AG20443 (cell line): ENCODE results near the gene MUC12.
"Not testable (repeated sequence)": the region's sequence is repeated elsewhere in the genome, so short reads cannot be mapped to it uniquely, and the experiment has no call there.

Experiments used
- DNase-seq: peaks from one replicate; pipeline ENCODE4 v3.0.0; 2012; ENCODE audit warnings: low spot score, mixed read lengths

Gene MUC12

DNA sequence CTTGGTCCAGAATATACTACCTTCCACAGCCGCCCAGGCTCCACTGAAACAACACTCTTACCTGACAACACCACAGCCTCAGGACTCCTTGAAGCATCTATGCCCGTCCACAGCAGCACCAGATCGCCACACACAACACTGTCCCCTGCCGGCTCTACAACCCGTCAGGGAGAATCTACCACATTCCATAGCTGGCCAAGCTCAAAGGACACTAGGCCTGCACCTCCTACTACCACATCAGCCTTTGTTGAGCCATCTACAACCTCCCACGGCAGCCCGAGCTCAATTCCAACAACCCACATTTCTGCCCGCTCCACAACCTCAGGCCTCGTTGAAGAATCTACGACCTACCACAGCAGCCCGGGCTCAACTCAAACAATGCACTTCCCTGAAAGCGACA is 22.9 kb downstream of the MUC12 start:
- not testable (repeated sequence) for DNase-seq

GRCh38 chr7:100994671-100995070 is 25.3 kb downstream of the MUC12 start:
- not testable (repeated sequence) for DNase-seq

DNA sequence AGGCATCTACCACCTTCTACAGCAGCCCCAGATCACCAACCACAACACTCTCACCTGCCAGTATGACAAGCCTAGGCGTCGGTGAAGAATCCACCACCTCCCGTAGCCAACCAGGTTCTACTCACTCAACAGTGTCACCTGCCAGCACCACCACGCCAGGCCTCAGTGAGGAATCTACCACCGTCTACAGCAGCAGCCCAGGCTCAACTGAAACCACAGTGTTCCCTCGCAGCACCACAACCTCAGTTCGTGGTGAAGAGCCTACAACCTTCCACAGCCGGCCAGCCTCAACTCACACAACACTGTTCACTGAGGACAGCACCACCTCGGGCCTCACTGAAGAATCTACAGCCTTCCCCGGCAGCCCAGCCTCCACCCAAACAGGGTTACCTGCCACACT is 29.2 kb downstream of the MUC12 start:
- DNase-seq, result not testable (repeated sequence)

- not testable (repeated sequence) for DNase-seq
These were observed 30.0 kb downstream of the MUC12 start for GRCh38 chr7:100999334-100999733.

DNA sequence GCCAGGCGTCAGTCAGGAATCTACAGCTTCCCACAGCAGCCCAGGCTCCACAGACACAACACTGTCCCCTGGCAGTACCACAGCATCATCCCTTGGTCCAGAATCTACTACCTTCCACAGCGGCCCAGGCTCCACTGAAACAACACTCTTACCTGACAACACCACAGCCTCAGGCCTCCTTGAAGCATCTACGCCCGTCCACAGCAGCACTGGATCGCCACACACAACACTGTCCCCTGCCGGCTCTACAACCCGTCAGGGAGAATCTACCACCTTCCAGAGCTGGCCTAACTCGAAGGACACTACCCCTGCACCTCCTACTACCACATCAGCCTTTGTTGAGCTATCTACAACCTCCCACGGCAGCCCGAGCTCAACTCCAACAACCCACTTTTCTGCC is 30.7 kb downstream of the MUC12 start:
- DNase-seq, result not testable (repeated sequence)

DNA sequence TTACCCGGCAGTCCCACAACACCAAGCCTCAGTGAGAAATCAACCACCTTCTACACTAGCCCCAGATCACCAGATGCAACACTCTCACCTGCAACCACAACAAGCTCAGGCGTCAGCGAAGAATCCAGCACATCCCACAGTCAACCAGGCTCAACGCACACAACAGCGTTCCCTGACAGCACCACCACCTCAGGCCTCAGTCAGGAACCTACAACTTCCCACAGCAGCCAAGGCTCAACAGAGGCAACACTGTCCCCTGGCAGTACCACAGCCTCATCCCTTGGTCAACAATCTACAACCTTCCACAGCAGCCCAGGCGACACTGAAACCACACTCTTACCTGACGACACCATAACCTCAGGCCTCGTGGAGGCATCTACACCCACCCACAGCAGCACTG is 33.0 kb downstream of the MUC12 start:
- DNase-seq, result not testable (repeated sequence)

GRCh38 chr7:101007361-101007760 is 38.0 kb downstream of the MUC12 start:
- not testable (repeated sequence) for DNase-seq

- no peak for DNase-seq
These were observed 40.3 kb downstream of the MUC12 start for GRCh38 chr7:101009629-101010028.

GRCh38 chr7:101012931-101013330 is 43.6 kb downstream of the MUC12 start:
- DNase-seq, result no peak

- DNase-seq, result peak; percentile 7
These were observed 46.3 kb downstream of the MUC12 start for GRCh38 chr7:101015626-101016025.

- peak; percentile 96 for DNase-seq
These were observed 47.9 kb downstream of the MUC12 start for GRCh38 chr7:101017064-101017777.

DNA sequence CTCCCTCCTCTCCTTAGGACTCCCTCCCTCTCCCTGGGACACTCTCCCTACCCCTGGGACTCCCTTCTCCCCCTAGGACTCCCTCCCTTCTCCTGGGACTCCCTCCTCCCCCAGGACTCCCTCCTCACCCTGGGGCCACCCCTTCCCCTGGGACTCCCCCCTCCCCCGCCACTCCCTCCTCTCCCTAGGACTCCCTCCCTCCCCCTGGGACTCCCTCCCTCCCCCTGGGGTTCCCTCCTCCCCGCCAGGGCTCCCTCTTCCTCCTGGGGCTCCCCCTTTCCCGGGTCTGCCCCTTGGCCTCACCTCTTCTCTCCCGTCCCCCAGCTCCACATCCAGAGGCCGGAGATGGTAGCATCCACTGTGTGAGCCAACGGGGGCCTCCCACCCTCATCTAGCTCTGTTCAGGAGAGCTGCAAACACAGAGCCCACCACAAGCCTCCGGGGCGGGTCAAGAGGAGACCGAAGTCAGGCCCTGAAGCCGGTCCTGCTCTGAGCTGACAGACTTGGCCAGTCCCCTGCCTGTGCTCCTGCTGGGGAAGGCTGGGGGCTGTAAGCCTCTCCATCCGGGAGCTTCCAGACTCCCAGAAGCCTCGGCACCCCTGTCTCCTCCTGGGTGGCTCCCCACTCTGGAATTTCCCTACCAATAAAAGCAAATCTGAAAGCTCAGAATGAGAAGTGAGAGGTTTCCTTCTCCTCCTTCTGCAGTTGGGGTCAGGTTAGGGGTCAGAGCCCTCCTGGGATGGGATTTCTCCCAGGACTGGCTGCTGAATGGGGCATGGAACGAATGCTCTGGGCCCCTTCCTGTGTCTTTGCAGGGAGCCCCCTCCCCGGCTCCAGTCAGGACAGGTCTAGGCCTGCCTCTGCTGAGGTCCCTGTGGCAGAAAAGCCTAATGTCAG is 49.2 kb downstream of the MUC12 start:
- peak; percentile 19 for DNase-seq

DNA sequence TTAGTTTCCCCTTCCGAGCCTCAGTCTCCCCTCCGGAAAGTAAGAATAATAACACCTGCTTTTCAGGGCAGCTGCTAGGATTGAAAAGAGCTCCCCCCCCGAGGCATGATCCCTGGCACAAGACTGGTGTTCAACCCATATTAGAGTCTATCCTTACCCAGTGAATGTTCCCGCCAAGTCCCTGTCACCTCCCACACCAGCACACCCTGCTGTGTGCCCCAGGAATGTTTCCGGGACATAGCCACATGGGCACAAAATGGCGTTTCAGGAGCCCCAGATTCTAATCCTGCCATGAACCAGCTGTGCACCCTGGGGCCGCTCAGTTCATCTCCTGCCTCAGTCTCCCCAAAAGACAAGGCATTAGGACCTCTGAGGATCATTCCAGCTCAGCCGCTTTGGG is 51.1 kb downstream of the MUC12 start:
- no peak for DNase-seq

DNA sequence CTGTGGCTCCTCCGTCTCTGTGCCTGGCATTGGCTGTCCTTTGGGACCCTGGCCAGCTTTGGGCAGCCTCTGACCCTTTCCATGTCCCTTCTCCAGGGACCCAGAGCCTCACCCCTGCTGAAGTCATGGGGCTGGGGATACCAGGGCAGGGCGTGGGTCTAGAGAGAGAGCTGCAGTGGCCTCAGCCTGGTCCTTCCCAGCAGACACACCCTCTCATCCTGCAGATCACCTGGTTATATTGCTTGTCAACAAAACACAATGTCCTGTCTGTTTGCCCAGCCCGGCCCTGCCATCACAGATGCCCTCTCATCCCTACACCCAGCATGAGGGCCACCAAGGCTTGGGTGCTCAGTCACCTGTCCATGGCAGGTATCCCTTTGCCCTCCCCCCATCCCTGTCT is 52.3 kb downstream of the MUC12 start:
- DNase-seq, result no peak

DNA sequence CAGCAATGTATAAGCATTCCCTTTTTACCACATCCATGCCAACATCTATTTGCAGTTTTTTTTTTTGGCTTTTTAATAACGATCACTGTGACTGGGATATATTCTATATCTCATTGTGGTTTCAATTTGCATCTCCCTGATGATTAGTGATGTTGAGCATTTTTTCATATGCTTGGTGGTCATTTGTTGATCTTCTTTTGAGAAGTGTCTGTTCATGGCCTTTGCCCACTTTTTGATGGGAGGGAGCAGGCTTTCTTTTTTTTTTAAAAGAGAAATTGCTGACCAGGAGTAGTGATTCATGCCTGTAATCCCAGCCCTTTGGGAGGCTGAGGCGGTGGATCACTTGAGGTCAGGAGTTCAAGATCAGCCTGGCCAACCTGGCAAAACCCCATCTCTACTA is 54.5 kb downstream of the MUC12 start:
- no peak for DNase-seq

- DNase-seq, result no peak
These were observed 61.7 kb downstream of the MUC12 start for GRCh38 chr7:101031082-101031481.

- DNase-seq, result no peak
These were observed 66.6 kb downstream of the MUC12 start for GRCh38 chr7:101035941-101036340.

GRCh38 chr7:101041283-101041682 is 71.9 kb downstream of the MUC12 start:
- DNase-seq, result not testable (repeated sequence)

GRCh38 chr7:101058355-101058754 is 89.0 kb downstream of the MUC12 start:
- DNase-seq, result peak; percentile 73

- DNase-seq, result no peak
These were observed 90.2 kb downstream of the MUC12 start for GRCh38 chr7:101059620-101059942.

DNA sequence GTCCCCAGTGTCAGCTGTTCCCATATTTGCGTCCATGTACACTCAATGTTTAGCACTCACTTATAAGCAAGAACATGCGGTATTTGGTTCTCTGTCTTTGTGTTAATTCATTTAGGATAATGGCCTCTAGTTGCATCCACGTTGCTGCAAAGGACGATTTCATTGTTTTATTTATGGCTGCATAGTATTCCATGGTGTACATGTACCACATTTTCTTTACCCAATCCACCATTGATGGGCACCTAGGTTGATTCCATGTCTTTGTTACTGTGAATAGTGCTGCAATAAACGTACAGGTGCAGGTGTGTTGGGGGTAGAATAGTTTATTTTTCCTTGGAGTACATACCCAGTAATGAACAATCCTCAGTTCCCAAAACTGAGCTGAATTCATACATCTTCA is 91.6 kb downstream of the MUC12 start:
- no peak for DNase-seq

DNA sequence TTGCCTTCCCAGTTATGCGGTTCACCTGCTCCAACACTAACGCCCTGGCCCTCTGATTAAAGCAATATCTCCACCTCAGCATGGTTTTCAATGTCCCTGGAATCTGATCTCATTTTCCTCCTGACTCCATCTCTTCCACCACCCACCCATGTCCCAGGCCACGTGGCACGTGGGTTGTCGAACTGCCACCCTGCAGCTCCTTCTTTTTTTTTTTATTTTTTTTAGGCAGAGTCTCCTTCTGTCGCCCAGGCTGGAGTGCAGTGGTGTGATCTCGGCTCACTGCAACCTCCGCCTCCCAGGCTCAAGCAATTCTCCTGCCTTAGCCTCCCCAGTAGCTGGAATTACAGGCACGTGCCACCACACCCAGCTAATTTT is 94.8 kb downstream of the MUC12 start:
- not testable (repeated sequence) for DNase-seq

DNA sequence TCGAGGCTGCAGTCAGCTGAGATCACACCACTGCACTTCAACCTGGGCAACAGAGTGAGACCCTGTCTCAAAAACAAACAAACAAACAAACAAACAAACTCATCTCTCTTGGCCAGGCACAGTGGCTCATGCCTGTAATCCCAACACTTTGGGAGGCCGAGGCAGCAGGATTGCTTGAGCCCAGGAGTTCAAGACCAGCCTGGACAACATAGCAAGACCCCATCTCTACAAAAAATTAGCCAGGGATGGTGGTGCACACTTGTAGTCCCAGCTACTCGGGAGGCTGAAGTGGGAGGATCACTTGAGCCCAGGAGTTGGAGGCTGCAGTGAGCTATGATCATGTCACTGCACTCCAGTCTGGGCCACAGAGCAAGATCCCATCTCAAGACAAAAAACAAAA is 95.8 kb downstream of the MUC12 start:
- not testable (repeated sequence) for DNase-seq
